Stimulated activated CD4-positive, alpha-beta T cell treated with anti-CD3 and anti-CD28 coated beads, Interleukin-4, amount 100 ng/mL, for 1 hour (primary cell): ENCODE results near the gene PLCD1.

Experiments used
- DNase-seq: peaks from one replicate; pipeline ENCODE4 v3.0.0-alpha.2; 2020

PLCD1 gene

GRCh38 chr3:38016410-38016809 is 13.0 kb downstream of the PLCD1 start:
- no peak for DNase-seq

- DNase-seq: no peak
These were observed 13.5 kb downstream of the PLCD1 start for GRCh38 chr3:38015984-38016383.

- DNase-seq: no peak
These were observed 14.0 kb downstream of the PLCD1 start for GRCh38 chr3:38015485-38015884.

- no peak for DNase-seq
These were observed 18.3 kb downstream of the PLCD1 start for GRCh38 chr3:38011111-38011510.

GRCh38 chr3:38009807-38010591 is 19.4 kb downstream of the PLCD1 start:
- DNase-seq: no peak

- DNase-seq: no peak
These were observed 20.4 kb downstream of the PLCD1 start for GRCh38 chr3:38008971-38009580.

- DNase-seq: no peak
These were observed 21.2 kb downstream of the PLCD1 start for GRCh38 chr3:38008191-38008701.

GRCh38 chr3:38007754-38008090 is 21.7 kb downstream of the PLCD1 start:
- no peak for DNase-seq

- DNase-seq: peak; percentile 1
These were observed 22.9 kb downstream of the PLCD1 start for GRCh38 chr3:38006445-38006995.

- DNase-seq: peak; percentile 1
These were observed 23.4 kb downstream of the PLCD1 start for GRCh38 chr3:38006031-38006430.

GRCh38 chr3:38005076-38006020 is 24.1 kb downstream of the PLCD1 start:
- peak; percentile 1 for DNase-seq

GRCh38 chr3:38004415-38005075 is 24.9 kb downstream of the PLCD1 start:
- DNase-seq: peak; percentile 59

GRCh38 chr3:38003817-38004414 is 25.5 kb downstream of the PLCD1 start:
- no peak for DNase-seq

- DNase-seq: peak; percentile 59
These were observed 26.0 kb downstream of the PLCD1 start for GRCh38 chr3:38003371-38003816.

GRCh38 chr3:38002940-38003339 is 26.5 kb downstream of the PLCD1 start:
- no peak for DNase-seq

GRCh38 chr3:38002291-38002876 is 27.1 kb downstream of the PLCD1 start:
- no peak for DNase-seq

- no peak for DNase-seq
These were observed 27.9 kb downstream of the PLCD1 start for GRCh38 chr3:38001456-38002081.

- DNase-seq: no peak
These were observed 28.4 kb downstream of the PLCD1 start for GRCh38 chr3:38000965-38001455.

- no peak for DNase-seq
These were observed 29.1 kb downstream of the PLCD1 start for GRCh38 chr3:38000242-38000916.

- DNase-seq: no peak
These were observed 29.6 kb downstream of the PLCD1 start for GRCh38 chr3:37999836-38000235.
